Upper lobe of left lung (tissue), 6 donors: ENCODE results near the gene ZNF524. TPM values are rescaled to one million over a fixed set of nuclear protein-coding genes. Genes with fewer than 3 reads are reported as not detected.

Source experiments
- ATAC-seq, 2 donors: fragments of 200-7000 bp; cut with Tn5 transposase; one replicate each; pipeline ENCODE4 v1.9.1; 2022; ENCODE audit warnings: mild to moderate bottlenecking in 2 of 2, moderate library complexity in 2 of 2; ENCODE audit not compliant: low FRiP score in 2 of 2
- DNase-seq, 2 donors: peaks; one replicate each; pipeline ENCODE4 v3.0.0-alpha.2; 2019 to 2020
- H3K27ac ChIP-seq, 4 donors: fragments of 200-600 bp; sonication (generic); one replicate each; pipeline ENCODE4 v1.5.1; 2016 to 2019
- H3K27me3 ChIP-seq, 4 donors: fragments of 200-600 bp; sonication (generic); one replicate each; pipeline ENCODE4 v1.5.1; 2017 to 2019
- H3K36me3 ChIP-seq, 4 donors: fragments of 200-600 bp; sonication (generic); one replicate each; pipeline ENCODE4 v1.5.1; 2016 to 2019
- H3K4me1 ChIP-seq, 4 donors: fragments of 200-600 bp; sonication (generic); one replicate each; pipeline ENCODE4 v1.5.1; 2018 to 2019
- H3K4me3 ChIP-seq, 4 donors: fragments of 200-600 bp; sonication (generic); one replicate each; pipeline ENCODE4 v1.5.1; 2017 to 2019; ENCODE audit warnings: mild to moderate bottlenecking in 2 of 4, moderate library complexity in 1 of 4
- H3K9me3 ChIP-seq, 4 donors: fragments of 200-600 bp; sonication (generic); one replicate each; pipeline ENCODE4 v1.5.1; 2018 to 2019
- CTCF ChIP-seq, 6 experiments: fragments of 450-650 bp in 4 of 6; fragments of 200-600 bp in 2 of 6; sonication (generic) in 2 of 6; IDR thresholded peaks; one replicate each; pipeline ENCODE4 v1.5.1; 2016 to 2019; ENCODE audit warnings: antibody characterized with exemption in 6 of 6
- EP300 ChIP-seq, 4 donors: sonication (generic); formaldehyde crosslinking; IDR thresholded peaks; one replicate each; pipeline ENCODE4 v1.5.1; 2017; ENCODE audit warnings: antibody characterized with exemption in 4 of 4, control low read depth in 2 of 4
- POLR2A ChIP-seq, 4 donors: fragments of 450-650 bp; IDR thresholded peaks; one replicate each; pipeline ENCODE4 v1.5.1; 2016 to 2017; ENCODE audit warnings: antibody characterized with exemption in 4 of 4, mild to moderate bottlenecking in 2 of 4
- POLR2AphosphoS5 ChIP-seq, 2 donors: sonication (generic); formaldehyde crosslinking; IDR thresholded peaks; one replicate each; pipeline ENCODE4 v1.5.1; 2017; ENCODE audit warnings: antibody characterized with exemption in 2 of 2
- WGBS, 2 donors: methylation state at CpG; one replicate each; pipeline ENCODE4 v1.1.5; 2017 to 2018; 5-methylcytosine and 5-hydroxymethylcytosine counted together
- total RNA-seq, 6 donors: library from RNA; depleted of rRNA in 4 of 6; stranded (reverse); fragments of >200 nt in 4 of 6; gene quantifications; one replicate each; pipeline versions ENCODE4 v1.1.0 to v1.2.1, GENCODE V29; 2016 to 2021
- donor health status: DM: no; HTN: no; CAD: no; lungs with moderate emphysema.
- donor health status: DM: no; HTN: yes; CAD: no; lungs with severe emphysema.

The ZNF524 gene
- total RNA-seq, 6 donors from 2014 or later = 19.9 to 58.7 (median 34.9) TPM

- Histone ChIP-seq H3K27me3 (no peaks in the 10 kb centered on the region), H3K9me3 (no peaks in the 10 kb centered on the region), H3K36me3 (peaks cover 0 to 4% (median 2%) of the 10 kb centered on the region in 4 donors), H3K27ac (peak overlapping the region in 1 of 4 donors; percentile 100), H3K4me3 (no peak overlapping the region), H3K4me1 (peaks cover 33 to 51% (median 34%) of the 10 kb centered on the region in 4 donors)
- TF ChIP-seq EP300 (IDR thresholded peaks at IDR 0.05) (no peak), POLR2A (IDR thresholded peaks at IDR 0.05) (no peak), POLR2AphosphoS5 (IDR thresholded peaks at IDR 0.05) (no peak), CTCF (IDR thresholded peaks at IDR 0.05) (no peak)
- 71 to 92% methylated on average over 8 of the region's 8 CpGs for WGBS, 2 donors
- DNase-seq (no peak), ATAC-seq (no peak)
These were observed 33.8 kb downstream of the ZNF524 start for GRCh38 chr19:55633861-55634260.

- 6 to 7% methylated on average over 9 of the region's 9 CpGs for WGBS, 2 donors
- no peak for ATAC-seq
- Histone ChIP-seq H3K4me3 (peak overlapping the region; percentile 68 to 98 (median 82)), H3K4me1 (peaks cover 47 to 66% (median 49%) of the 10 kb centered on the region in 4 donors), H3K36me3 (peaks cover 0 to 4% (median 2%) of the 10 kb centered on the region in 4 donors), H3K9me3 (no peaks in the 10 kb centered on the region), H3K27ac (peak overlapping the region; percentile 92 to 100 (median 97)), H3K27me3 (no peaks in the 10 kb centered on the region)
- TF ChIP-seq CTCF (IDR thresholded peaks at IDR 0.05) = peak in 1 of 6 experiments; percentile 4
- TF ChIP-seq POLR2AphosphoS5 (IDR thresholded peaks at IDR 0.05) = no peak
- no peak for TF ChIP-seq EP300 (IDR thresholded peaks at IDR 0.05)
- TF ChIP-seq POLR2A (IDR thresholded peaks at IDR 0.05) = no peak
- DNase-seq = no peak
These were observed 35.2 kb downstream of the ZNF524 start for GRCh38 chr19:55635334-55635717.

- 67% methylated on average over 7 of the region's 7 CpGs for WGBS, 2 donors
- Histone ChIP-seq H3K9me3 (no peaks in the 10 kb centered on the region), H3K4me1 (peaks cover 51 to 72% (median 53%) of the 10 kb centered on the region in 4 donors), H3K36me3 (peaks cover 0 to 4% (median 2%) of the 10 kb centered on the region in 4 donors), H3K27me3 (no peaks in the 10 kb centered on the region), H3K27ac (peak overlapping the region; percentile 92 to 100 (median 97)), H3K4me3 (peak overlapping the region; percentile 68 to 98 (median 82))
- TF ChIP-seq CTCF (IDR thresholded peaks at IDR 0.05) (no peak), EP300 (IDR thresholded peaks at IDR 0.05) (no peak), POLR2AphosphoS5 (IDR thresholded peaks at IDR 0.05) (no peak), POLR2A (IDR thresholded peaks at IDR 0.05) (no peak)
- ATAC-seq (no peak), DNase-seq (no peak)
These were observed 35.9 kb downstream of the ZNF524 start for GRCh38 chr19:55635856-55636440.

GRCh38 chr19:55636723-55637122, 36.6 kb downstream of the ZNF524 start:
- Histone ChIP-seq H3K27me3 (no peaks in the 10 kb centered on the region), H3K4me1 (peaks cover 51 to 77% (median 55%) of the 10 kb centered on the region in 4 donors), H3K27ac (no peak overlapping the region), H3K36me3 (peaks cover 0 to 4% (median 2%) of the 10 kb centered on the region in 4 donors), H3K4me3 (no peak overlapping the region), H3K9me3 (no peaks in the 10 kb centered on the region)
- DNase-seq = no peak
- TF ChIP-seq POLR2A (IDR thresholded peaks at IDR 0.05) = no peak
- no peak for TF ChIP-seq EP300 (IDR thresholded peaks at IDR 0.05)
- no peak for TF ChIP-seq CTCF (IDR thresholded peaks at IDR 0.05)
- WGBS, 2 donors = 75 to 91% methylated on average over 4 of the region's 4 CpGs
- no peak for ATAC-seq

- Histone ChIP-seq H3K4me3 (no peak overlapping the region), H3K27me3 (no peaks in the 10 kb centered on the region), H3K9me3 (no peaks in the 10 kb centered on the region), H3K4me1 (peaks cover 58 to 77% (median 60%) of the 10 kb centered on the region in 4 donors), H3K27ac (no peak overlapping the region), H3K36me3 (peaks cover 0 to 4% (median 2%) of the 10 kb centered on the region in 4 donors)
- DNase-seq = no peak
- TF ChIP-seq POLR2A (IDR thresholded peaks at IDR 0.05) = peak in 1 of 4 donors; percentile 6
- no peak for TF ChIP-seq CTCF (IDR thresholded peaks at IDR 0.05)
- no peak for ATAC-seq
- 86 to 91% methylated on average over 8 to 11 of the region's 11 CpGs for WGBS, 2 donors
These were observed 37.4 kb downstream of the ZNF524 start for GRCh38 chr19:55637534-55637933.
